Keratinocyte (primary cell): ENCODE measurements around the gene APH1B.

Source experiments
- CTCF ChIP-seq, 3 experiments: IDR thresholded peaks in 1 of 3; conservative IDR thresholded peaks in 1 of 3; optimal IDR thresholded peaks in 1 of 3; 2 replicates in 2 of 3; 3 replicates in 1 of 3; pipeline versions ENCODE3 to v1.5.1; 2011; ENCODE audit warnings: low read length in 3 of 3, mild to moderate bottlenecking in 3 of 3, moderate library complexity in 2 of 3, control low read depth in 1 of 3, inconsistent platforms in 1 of 3; ENCODE audit not compliant: insufficient read depth in 2 of 3; ENCODE audit errors: extremely low read depth in 1 of 3
- EZH2 ChIP-seq: IDR thresholded peaks from one replicate; pipeline ENCODE4 v1.6.1; 2012; ENCODE audit warnings: inconsistent platforms, mild to moderate bottlenecking, low read length, moderate library complexity

DNA sequence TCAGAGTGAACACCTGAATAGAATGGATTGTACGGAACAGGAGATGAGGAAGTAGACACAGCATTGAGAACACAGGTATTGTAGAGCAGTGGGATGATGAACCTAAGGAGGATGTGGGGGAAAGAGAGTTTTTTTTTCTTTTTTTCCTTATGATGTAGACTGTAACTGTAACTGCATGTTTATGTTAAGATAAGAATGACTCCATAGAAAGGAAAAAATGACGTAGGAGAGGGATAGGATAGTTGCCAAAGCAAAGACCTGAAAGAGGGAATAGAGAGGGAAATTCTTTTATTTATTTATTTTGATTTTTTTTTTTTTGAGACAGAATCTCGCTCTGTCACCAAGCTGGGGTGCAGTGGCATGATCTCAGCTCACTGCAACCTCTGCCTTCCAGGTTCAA lies 33.2 kb downstream of the APH1B start:
- TF ChIP-seq CTCF (optimal IDR thresholded peaks at IDR 0.05 in 1 of 3, IDR thresholded peaks at IDR 0.05 in 1 of 3, conservative IDR thresholded peaks at IDR 0.05 in 1 of 3; ENCODE audit: extremely low read depth in 1 of 3, insufficient read depth in 2 of 3, low read length in 3 of 3): no peak
- TF ChIP-seq EZH2: no peak
